Suprapubic skin (tissue), 4 donors: ENCODE measurements around the gene CD244.

Experiments
- POLR2A ChIP-seq, 2 donors: fragments of 450-650 bp; IDR thresholded peaks; one replicate each; pipeline ENCODE4 v1.6.1; 2017; ENCODE audit warnings: antibody characterized with exemption in 2 of 2, mild to moderate bottlenecking in 2 of 2, moderate library complexity in 2 of 2
- POLR2AphosphoS5 ChIP-seq, 3 donors: sonication (generic); formaldehyde crosslinking; IDR thresholded peaks; one replicate each; pipeline ENCODE4 v1.6.1; 2017; ENCODE audit warnings: antibody characterized with exemption in 3 of 3
- TF ChIP-seq, protein P1 (sequence below), 2 donors: fragments of 200-600 bp in 1 of 2; fragments of 450-650 bp in 1 of 2; sonication (generic) in 1 of 2; IDR thresholded peaks; one replicate each; pipeline ENCODE4 v1.5.1; 2016 to 2019; ENCODE audit warnings: antibody characterized with exemption in 2 of 2, mild to moderate bottlenecking in 1 of 2, moderate library complexity in 1 of 2

DNA sequence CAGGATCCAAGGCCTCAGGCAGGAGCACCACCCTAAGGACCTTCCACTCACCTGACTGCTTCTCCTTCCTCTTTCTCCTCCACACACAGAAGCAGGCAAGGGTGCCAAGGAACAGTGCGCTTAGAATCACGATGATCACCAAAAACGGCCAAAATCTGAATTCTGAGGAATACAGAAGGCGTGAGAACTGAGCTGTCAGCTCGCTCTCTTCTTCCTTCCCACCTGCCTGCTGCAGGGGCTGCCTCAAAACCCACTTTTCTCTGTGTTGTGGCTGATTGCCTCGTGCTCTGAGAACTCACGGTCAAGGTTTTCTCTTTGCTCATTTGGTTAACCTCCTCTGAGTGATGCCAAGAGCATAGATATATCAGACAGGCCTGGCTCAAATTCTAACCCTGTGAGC is 23.8 kb downstream of the CD244 start:
- TF ChIP-seq, protein P1, sequence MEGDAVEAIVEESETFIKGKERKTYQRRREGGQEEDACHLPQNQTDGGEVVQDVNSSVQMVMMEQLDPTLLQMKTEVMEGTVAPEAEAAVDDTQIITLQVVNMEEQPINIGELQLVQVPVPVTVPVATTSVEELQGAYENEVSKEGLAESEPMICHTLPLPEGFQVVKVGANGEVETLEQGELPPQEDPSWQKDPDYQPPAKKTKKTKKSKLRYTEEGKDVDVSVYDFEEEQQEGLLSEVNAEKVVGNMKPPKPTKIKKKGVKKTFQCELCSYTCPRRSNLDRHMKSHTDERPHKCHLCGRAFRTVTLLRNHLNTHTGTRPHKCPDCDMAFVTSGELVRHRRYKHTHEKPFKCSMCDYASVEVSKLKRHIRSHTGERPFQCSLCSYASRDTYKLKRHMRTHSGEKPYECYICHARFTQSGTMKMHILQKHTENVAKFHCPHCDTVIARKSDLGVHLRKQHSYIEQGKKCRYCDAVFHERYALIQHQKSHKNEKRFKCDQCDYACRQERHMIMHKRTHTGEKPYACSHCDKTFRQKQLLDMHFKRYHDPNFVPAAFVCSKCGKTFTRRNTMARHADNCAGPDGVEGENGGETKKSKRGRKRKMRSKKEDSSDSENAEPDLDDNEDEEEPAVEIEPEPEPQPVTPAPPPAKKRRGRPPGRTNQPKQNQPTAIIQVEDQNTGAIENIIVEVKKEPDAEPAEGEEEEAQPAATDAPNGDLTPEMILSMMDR (IDR thresholded peaks at IDR 0.05): no peak
- TF ChIP-seq POLR2AphosphoS5 (IDR thresholded peaks at IDR 0.05) (no peak), POLR2A (IDR thresholded peaks at IDR 0.05) (no peak)
